Mammary epithelial cell (primary cell): ENCODE measurements around the gene HACD3.

Experiments used
- CTCF ChIP-seq, 2 donors: IDR thresholded peaks in 1 of 2; conservative IDR thresholded peaks in 1 of 2; 2 replicates each; pipeline ENCODE4 v1.5.1; 2011 to 2012; ENCODE audit warnings: inconsistent platforms in 2 of 2, low read length in 2 of 2, mild to moderate bottlenecking in 2 of 2, control low read depth in 1 of 2, low read depth in 1 of 2; ENCODE audit not compliant: insufficient read depth in 1 of 2; ENCODE audit errors: extremely low read depth in 1 of 2
- EZH2 ChIP-seq: IDR thresholded peaks from 2 replicates; pipeline ENCODE4 v1.6.1; 2012; ENCODE audit warnings: low read length, inconsistent platforms, borderline replicate concordance

DNA sequence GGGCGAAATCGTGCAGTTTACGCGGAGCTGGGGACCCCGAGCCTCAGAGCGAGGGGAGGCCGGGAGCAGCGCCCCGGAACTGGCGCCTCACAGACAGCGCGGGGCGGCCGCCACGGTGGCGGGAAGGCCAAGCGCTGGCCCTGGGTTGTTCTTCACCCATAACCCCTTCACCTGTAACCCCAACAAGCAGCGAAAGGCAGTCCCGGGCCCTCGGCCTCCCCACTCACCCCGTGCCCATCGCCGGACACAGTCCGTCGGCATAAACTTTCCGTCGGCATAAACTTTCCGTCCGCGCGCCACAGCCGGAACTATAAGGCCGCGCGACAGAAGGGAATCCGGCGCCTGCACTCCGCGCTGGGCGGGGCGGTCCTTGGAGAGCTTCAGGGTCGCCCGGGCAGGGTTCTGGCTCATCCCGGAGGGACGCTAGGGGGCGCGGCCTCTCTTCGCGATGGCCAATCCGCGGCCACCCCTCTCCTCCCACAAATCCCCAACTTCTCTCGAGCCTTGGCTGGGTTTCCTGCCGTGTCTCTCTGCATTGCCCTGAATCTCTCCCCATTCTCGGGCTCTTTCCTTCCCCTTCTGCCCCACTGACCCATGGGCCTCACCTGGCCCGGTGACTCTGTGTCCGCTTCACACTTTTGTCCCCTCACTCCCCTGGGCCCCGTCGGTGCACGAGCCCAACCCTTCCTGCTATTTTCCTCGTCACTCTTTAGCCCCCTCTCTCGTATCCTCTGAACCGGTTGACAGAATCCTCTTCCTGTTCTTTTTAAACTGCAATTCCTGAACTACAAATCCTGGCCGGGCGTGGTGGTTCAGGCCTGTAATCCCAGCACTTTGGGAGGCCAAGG, 80.8 kb downstream of the HACD3 start, which contains the start of gene INTS14:
- TF ChIP-seq CTCF (conservative IDR thresholded peaks at IDR 0.05 in 1 of 2, IDR thresholded peaks at IDR 0.05 in 1 of 2; ENCODE audit: extremely low read depth in 1 of 2, insufficient read depth in 1 of 2, low read depth in 1 of 2, low read length in 2 of 2) (peak in 1 of 2 donors; percentile 55), EZH2 (no peak)
